ENCODE results near the gene ESPNL. TPM values are rescaled to one million over a fixed set of nuclear protein-coding genes. Genes with fewer than 3 reads are reported as not detected.
"Not testable (repeated sequence)": the region's sequence is repeated elsewhere in the genome, so short reads cannot be mapped to it uniquely, and the experiment has no call there.

ESPNL gene
- total RNA-seq, 1 experiment from 2014 or later = 0.85 TPM

DNA sequence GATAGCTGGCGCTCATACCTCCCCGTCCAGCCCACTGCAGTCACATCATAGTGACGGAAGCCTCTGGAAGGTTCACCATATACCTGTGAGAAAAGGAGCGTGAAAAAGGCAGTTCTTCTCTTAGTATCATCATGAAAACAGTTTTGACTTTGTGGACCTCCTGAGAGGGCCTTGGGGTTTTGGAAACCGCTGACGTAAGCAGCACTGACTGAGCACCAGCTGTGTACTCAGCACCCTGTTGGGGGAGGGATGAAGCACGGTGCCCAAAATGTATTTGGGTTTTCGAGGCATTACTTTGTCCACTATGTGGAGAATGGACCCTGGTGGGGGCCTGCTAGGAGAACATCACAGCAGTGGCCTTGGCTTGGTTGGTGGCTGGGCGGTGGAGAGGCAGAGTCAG, 33.9 kb upstream of the ESPNL start:
- no peaks in the 10 kb centered on the region for H3K9me3 ChIP-seq (ENCODE audit: control insufficient read depth, insufficient read depth, low read depth, low read length)
- intact Hi-C loops (cut with micrococcal nuclease; ENCODE audit: unreplicated experiment) = no loop called here
- POLR2A ChIA-PET = no interaction called here
- no TSS peak for BruUV-seq (replicated peaks)
- in situ Hi-C loops (cut with HindIII; ENCODE audit: low pct_unique_long_range_greater_than_20kb, low sequenced_read_pairs) = no loop called here
- H3K27ac ChIP-seq (ENCODE audit: low read length) = no peak overlapping the region
- DNase-seq (ENCODE audit: low read depth, low spot score) (no peak), ATAC-seq (no peak)
- H3K4me3 ChIP-seq (ENCODE audit: low read depth in 2 of 2, low read length in 2 of 2) = no peak overlapping the region
- CTCF ChIA-PET = no interaction called here
- peaks cover 13% of the 10 kb centered on the region for H3K36me3 ChIP-seq (ENCODE audit: control insufficient read depth, insufficient read depth, low read length)
- peaks cover 5% of the 10 kb centered on the region; the same call in 1 of the 2 replicates for H3K4me1 ChIP-seq (ENCODE audit: control insufficient read depth, insufficient read depth, low read length)
- TF ChIP-seq, protein P1, sequence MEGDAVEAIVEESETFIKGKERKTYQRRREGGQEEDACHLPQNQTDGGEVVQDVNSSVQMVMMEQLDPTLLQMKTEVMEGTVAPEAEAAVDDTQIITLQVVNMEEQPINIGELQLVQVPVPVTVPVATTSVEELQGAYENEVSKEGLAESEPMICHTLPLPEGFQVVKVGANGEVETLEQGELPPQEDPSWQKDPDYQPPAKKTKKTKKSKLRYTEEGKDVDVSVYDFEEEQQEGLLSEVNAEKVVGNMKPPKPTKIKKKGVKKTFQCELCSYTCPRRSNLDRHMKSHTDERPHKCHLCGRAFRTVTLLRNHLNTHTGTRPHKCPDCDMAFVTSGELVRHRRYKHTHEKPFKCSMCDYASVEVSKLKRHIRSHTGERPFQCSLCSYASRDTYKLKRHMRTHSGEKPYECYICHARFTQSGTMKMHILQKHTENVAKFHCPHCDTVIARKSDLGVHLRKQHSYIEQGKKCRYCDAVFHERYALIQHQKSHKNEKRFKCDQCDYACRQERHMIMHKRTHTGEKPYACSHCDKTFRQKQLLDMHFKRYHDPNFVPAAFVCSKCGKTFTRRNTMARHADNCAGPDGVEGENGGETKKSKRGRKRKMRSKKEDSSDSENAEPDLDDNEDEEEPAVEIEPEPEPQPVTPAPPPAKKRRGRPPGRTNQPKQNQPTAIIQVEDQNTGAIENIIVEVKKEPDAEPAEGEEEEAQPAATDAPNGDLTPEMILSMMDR (IDR thresholded peaks at IDR 0.05) = no peak
- TF ChIP-seq TCF7L2 (IDR thresholded peaks at IDR 0.05; ENCODE audit: low read depth, low read length) = no peak
- no peak for TF ChIP-seq SIN3A (IDR thresholded peaks at IDR 0.05; ENCODE audit: borderline replicate concordance, insufficient read depth, low read depth, low read length)
- TF ChIP-seq POLR2AphosphoS5 (IDR thresholded peaks at IDR 0.05; ENCODE audit: low read depth, low read length) = no peak
- TF ChIP-seq, protein P2, sequence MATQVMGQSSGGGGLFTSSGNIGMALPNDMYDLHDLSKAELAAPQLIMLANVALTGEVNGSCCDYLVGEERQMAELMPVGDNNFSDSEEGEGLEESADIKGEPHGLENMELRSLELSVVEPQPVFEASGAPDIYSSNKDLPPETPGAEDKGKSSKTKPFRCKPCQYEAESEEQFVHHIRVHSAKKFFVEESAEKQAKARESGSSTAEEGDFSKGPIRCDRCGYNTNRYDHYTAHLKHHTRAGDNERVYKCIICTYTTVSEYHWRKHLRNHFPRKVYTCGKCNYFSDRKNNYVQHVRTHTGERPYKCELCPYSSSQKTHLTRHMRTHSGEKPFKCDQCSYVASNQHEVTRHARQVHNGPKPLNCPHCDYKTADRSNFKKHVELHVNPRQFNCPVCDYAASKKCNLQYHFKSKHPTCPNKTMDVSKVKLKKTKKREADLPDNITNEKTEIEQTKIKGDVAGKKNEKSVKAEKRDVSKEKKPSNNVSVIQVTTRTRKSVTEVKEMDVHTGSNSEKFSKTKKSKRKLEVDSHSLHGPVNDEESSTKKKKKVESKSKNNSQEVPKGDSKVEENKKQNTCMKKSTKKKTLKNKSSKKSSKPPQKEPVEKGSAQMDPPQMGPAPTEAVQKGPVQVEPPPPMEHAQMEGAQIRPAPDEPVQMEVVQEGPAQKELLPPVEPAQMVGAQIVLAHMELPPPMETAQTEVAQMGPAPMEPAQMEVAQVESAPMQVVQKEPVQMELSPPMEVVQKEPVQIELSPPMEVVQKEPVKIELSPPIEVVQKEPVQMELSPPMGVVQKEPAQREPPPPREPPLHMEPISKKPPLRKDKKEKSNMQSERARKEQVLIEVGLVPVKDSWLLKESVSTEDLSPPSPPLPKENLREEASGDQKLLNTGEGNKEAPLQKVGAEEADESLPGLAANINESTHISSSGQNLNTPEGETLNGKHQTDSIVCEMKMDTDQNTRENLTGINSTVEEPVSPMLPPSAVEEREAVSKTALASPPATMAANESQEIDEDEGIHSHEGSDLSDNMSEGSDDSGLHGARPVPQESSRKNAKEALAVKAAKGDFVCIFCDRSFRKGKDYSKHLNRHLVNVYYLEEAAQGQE (IDR thresholded peaks at IDR 0.05; ENCODE audit: insufficient read depth in 1 of 2, low read depth in 2 of 2, low read length in 1 of 2) = no peak
- H3K27me3 ChIP-seq (ENCODE audit: control insufficient read depth, insufficient read depth, low read length) = no peaks in the 10 kb centered on the region

DNA sequence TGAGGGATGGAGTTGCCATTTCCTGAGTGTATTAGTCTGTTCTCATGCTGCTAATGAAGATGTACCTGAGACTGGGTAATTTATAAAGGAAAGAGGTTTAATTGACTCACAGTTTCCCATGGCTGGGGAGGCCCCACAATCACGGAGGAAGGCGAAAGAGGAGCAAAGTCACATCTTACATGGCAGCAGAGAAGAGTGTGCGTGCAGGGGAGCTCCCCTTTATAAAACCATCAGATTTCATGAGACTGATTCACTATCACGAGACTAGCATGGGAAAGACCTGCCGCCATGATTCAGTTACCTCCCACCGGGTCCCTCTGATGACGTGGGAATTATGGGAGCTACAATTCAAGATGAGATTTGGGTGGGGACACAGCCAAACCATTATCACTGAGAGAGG, 33.4 kb upstream of the ESPNL start:
- H3K4me1 ChIP-seq (ENCODE audit: control insufficient read depth, insufficient read depth, low read length); intact Hi-C loops (cut with micrococcal nuclease; ENCODE audit: unreplicated experiment); BruUV-seq (replicated peaks); POLR2A ChIA-PET; ATAC-seq; H3K9me3 ChIP-seq (ENCODE audit: control insufficient read depth, insufficient read depth, low read depth, low read length); H3K27ac ChIP-seq (ENCODE audit: low read length); H3K27me3 ChIP-seq (ENCODE audit: control insufficient read depth, insufficient read depth, low read length); in situ Hi-C loops (cut with HindIII; ENCODE audit: low pct_unique_long_range_greater_than_20kb, low sequenced_read_pairs); H3K4me3 ChIP-seq (ENCODE audit: low read depth in 2 of 2, low read length in 2 of 2); CTCF ChIA-PET; DNase-seq (ENCODE audit: low read depth, low spot score): not testable (repeated sequence)
- H3K36me3 ChIP-seq (ENCODE audit: control insufficient read depth, insufficient read depth, low read length) = peaks cover 13% of the 10 kb centered on the region

DNA sequence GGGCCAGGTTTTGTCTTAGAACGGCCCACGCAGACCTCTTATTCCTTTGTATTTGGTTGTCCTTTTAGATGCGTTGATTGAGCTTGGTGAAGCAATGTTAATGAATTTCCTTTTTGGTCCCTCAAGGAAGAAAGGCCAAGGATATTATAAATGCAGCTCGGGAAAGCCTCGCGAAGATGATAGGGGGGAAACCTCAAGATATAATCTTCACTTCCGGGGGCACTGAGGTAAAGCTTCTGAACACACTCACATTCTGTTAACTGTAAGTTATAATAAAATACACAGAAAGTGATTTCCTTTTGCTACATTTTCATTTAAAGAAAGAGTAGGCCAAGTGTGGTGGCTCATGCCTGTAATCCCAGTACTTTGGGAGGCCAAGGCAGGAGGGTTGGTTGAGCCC, 32.2 kb upstream of the ESPNL start:
- CTCF ChIA-PET = no interaction called here

More for the DNA sequence above, 32.2 kb upstream of the ESPNL start:
- DNase-seq (ENCODE audit: low read depth, low spot score) (no peak), ATAC-seq (no peak)
- intact Hi-C loops (cut with micrococcal nuclease; ENCODE audit: unreplicated experiment) = no loop called here
- BruUV-seq (replicated peaks) = no TSS peak
- Histone ChIP-seq H3K27me3 (ENCODE audit: control insufficient read depth, insufficient read depth, low read length) (no peaks in the 10 kb centered on the region), H3K27ac (ENCODE audit: low read length) (no peak overlapping the region), H3K36me3 (ENCODE audit: control insufficient read depth, insufficient read depth, low read length) (peaks cover 13% of the 10 kb centered on the region), H3K9me3 (ENCODE audit: control insufficient read depth, insufficient read depth, low read depth, low read length) (peaks cover 8% of the 10 kb centered on the region; the same call in 1 of the 2 replicates), H3K4me3 (ENCODE audit: low read depth in 2 of 2, low read length in 2 of 2) (no peak overlapping the region), H3K4me1 (ENCODE audit: control insufficient read depth, insufficient read depth, low read length) (no peaks in the 10 kb centered on the region)
- TF ChIP-seq, protein P2 (IDR thresholded peaks at IDR 0.05; ENCODE audit: insufficient read depth in 1 of 2, low read depth in 2 of 2, low read length in 1 of 2) = no peak
- TF ChIP-seq SIN3A (IDR thresholded peaks at IDR 0.05; ENCODE audit: borderline replicate concordance, insufficient read depth, low read depth, low read length) (no peak), TCF7L2 (IDR thresholded peaks at IDR 0.05; ENCODE audit: low read depth, low read length) (no peak), POLR2AphosphoS5 (IDR thresholded peaks at IDR 0.05; ENCODE audit: low read depth, low read length) (no peak)
- TF ChIP-seq, protein P1 (IDR thresholded peaks at IDR 0.05) = no peak
- POLR2A ChIA-PET = no interaction called here
- in situ Hi-C loops (cut with HindIII; ENCODE audit: low pct_unique_long_range_greater_than_20kb, low sequenced_read_pairs) = no loop called here

All from Panc1 (cell line).